ENCODE data around the gene SDSL. TPM values are rescaled to one million over a fixed set of nuclear protein-coding genes. Genes with fewer than 3 reads are reported as not detected.
A peak's percentile ranks its signal among the peaks of the same experiment; 100 is the strongest.

Gene SDSL
- total and polyA plus RNA-seq, 2 of the 13 experiments (the other 11 are each of a cell fraction or from before 2014, with no cell fraction given), result 1.2 to 1.7 TPM

- no peak for TF ChIP-seq ZNF563 (CRISPR knock-in tag; IDR thresholded peaks at IDR 0.05)
- no peak for TF ChIP-seq FOXA1 (IDR thresholded peaks at IDR 0.05)
- no peak for TF ChIP-seq FOXA1 (CRISPR knock-in tag; IDR thresholded peaks at IDR 0.05)
- TF ChIP-seq, protein P1, sequence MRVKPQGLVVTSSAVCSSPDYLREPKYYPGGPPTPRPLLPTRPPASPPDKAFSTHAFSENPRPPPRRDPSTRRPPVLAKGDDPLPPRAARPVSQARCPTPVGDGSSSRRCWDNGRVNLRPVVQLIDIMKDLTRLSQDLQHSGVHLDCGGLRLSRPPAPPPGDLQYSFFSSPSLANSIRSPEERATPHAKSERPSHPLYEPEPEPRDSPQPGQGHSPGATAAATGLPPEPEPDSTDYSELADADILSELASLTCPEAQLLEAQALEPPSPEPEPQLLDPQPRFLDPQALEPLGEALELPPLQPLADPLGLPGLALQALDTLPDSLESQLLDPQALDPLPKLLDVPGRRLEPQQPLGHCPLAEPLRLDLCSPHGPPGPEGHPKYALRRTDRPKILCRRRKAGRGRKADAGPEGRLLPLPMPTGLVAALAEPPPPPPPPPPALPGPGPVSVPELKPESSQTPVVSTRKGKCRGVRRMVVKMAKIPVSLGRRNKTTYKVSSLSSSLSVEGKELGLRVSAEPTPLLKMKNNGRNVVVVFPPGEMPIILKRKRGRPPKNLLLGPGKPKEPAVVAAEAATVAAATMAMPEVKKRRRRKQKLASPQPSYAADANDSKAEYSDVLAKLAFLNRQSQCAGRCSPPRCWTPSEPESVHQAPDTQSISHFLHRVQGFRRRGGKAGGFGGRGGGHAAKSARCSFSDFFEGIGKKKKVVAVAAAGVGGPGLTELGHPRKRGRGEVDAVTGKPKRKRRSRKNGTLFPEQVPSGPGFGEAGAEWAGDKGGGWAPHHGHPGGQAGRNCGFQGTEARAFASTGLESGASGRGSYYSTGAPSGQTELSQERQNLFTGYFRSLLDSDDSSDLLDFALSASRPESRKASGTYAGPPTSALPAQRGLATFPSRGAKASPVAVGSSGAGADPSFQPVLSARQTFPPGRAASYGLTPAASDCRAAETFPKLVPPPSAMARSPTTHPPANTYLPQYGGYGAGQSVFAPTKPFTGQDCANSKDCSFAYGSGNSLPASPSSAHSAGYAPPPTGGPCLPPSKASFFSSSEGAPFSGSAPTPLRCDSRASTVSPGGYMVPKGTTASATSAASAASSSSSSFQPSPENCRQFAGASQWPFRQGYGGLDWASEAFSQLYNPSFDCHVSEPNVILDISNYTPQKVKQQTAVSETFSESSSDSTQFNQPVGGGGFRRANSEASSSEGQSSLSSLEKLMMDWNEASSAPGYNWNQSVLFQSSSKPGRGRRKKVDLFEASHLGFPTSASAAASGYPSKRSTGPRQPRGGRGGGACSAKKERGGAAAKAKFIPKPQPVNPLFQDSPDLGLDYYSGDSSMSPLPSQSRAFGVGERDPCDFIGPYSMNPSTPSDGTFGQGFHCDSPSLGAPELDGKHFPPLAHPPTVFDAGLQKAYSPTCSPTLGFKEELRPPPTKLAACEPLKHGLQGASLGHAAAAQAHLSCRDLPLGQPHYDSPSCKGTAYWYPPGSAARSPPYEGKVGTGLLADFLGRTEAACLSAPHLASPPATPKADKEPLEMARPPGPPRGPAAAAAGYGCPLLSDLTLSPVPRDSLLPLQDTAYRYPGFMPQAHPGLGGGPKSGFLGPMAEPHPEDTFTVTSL (CRISPR knock-in tag; IDR thresholded peaks at IDR 0.05; ENCODE audit: borderline replicate concordance), result no peak
- TF ChIP-seq, protein P2, sequence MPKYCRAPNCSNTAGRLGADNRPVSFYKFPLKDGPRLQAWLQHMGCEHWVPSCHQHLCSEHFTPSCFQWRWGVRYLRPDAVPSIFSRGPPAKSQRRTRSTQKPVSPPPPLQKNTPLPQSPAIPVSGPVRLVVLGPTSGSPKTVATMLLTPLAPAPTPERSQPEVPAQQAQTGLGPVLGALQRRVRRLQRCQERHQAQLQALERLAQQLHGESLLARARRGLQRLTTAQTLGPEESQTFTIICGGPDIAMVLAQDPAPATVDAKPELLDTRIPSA (CRISPR knock-in tag; IDR thresholded peaks at IDR 0.05; ENCODE audit: borderline replicate concordance), result no peak
- no peak for TF ChIP-seq SIX4 (CRISPR knock-in tag; IDR thresholded peaks at IDR 0.05)
- TF ChIP-seq, protein P3, sequence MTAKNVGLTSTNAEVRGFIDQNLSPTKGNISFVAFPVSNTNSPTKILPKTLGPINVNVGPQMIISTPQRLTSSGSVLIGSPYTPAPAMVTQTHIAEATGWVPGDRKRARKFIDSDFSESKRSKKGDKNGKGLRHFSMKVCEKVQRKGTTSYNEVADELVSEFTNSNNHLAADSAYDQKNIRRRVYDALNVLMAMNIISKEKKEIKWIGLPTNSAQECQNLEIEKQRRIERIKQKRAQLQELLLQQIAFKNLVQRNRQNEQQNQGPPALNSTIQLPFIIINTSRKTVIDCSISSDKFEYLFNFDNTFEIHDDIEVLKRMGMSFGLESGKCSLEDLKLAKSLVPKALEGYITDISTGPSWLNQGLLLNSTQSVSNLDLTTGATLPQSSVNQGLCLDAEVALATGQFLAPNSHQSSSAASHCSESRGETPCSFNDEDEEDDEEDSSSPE (CRISPR knock-in tag; IDR thresholded peaks at IDR 0.05), result peak; percentile 26; the same call in 1 of the 2 replicates
- TF ChIP-seq, protein P4, sequence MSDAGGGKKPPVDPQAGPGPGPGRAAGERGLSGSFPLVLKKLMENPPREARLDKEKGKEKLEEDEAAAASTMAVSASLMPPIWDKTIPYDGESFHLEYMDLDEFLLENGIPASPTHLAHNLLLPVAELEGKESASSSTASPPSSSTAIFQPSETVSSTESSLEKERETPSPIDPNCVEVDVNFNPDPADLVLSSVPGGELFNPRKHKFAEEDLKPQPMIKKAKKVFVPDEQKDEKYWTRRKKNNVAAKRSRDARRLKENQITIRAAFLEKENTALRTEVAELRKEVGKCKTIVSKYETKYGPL (CRISPR knock-in tag; IDR thresholded peaks at IDR 0.05), result no peak
- no peak for TF ChIP-seq ZNF629 (CRISPR knock-in tag; conservative IDR thresholded peaks at IDR 0.05)
- TF ChIP-seq FUBP1 (CRISPR knock-in tag; IDR thresholded peaks at IDR 0.05; ENCODE audit: borderline replicate concordance), result no peak
- no peak for TF ChIP-seq HDAC6 (IDR thresholded peaks at IDR 0.05; ENCODE audit: low read depth, low read length)
- TF ChIP-seq ZNF3 (CRISPR knock-in tag; IDR thresholded peaks at IDR 0.05), result no peak
- peak; percentile 63 for TF ChIP-seq PAXIP1 (CRISPR knock-in tag; conservative IDR thresholded peaks at IDR 0.05)
- TF ChIP-seq ZNF614 (CRISPR knock-in tag; IDR thresholded peaks at IDR 0.05; ENCODE audit: borderline replicate concordance), result no peak
- TF ChIP-seq KDM2A (CRISPR knock-in tag; IDR thresholded peaks at IDR 0.05; ENCODE audit: borderline replicate concordance, low read depth), result no peak
Observed at GRCh38 chr12:113418213-113418879, 3.8 kb upstream of the SDSL start (continued).
